ENCODE data around the gene KIF16B. TPM values are rescaled to one million over a fixed set of nuclear protein-coding genes. Genes with fewer than 3 reads are reported as not detected.

KIF16B gene
- total and polyA plus RNA-seq, 2 experiments from 2014 or later, result 6.5 to 11.1 TPM

GRCh38 chr20:16245879-16246278, 327.4 kb downstream of the KIF16B start:
- ATAC-seq, result no peak
- TF ChIP-seq ZNF331 (CRISPR knock-in tag; IDR thresholded peaks at IDR 0.05; ENCODE audit: low read depth), result no peak
- TF ChIP-seq POLR2AphosphoS5 (IDR thresholded peaks at IDR 0.05; ENCODE audit: low read depth), result no peak
- TF ChIP-seq JUNB (IDR thresholded peaks at IDR 0.05; ENCODE audit: unreplicated experiment), result no peak
- TF ChIP-seq ZNF462 (CRISPR knock-in tag; IDR thresholded peaks at IDR 0.05), result no peak
- no peak overlapping the region for H3K27ac ChIP-seq (ENCODE audit: low read depth)
- no peaks in the 10 kb centered on the region; the same call in 2 of the 3 replicates for H3K9me3 Mint-ChIP-seq
- H3K9me2 ChIP-seq (ENCODE audit: insufficient read depth), result 0 out of 2 replicates have a peak, but pooled peaks cover 3% of the 10 kb centered on the region
- DNase-seq (ENCODE audit: low spot score), result no peak
- no peak overlapping the region for H3K4me2 ChIP-seq
- H4K20me1 ChIP-seq (replicated peaks; ENCODE audit: insufficient read depth), result no peaks in the 10 kb centered on the region
- no peak overlapping the region for H3K4me3 ChIP-seq
- no peak overlapping the region for H3K4me3 Mint-ChIP-seq
- no peaks in the 10 kb centered on the region for H3K27me3 ChIP-seq (ENCODE audit: insufficient read depth)
- H3F3A ChIP-seq (replicated peaks; ENCODE audit: low read depth), result no peaks in the 10 kb centered on the region
- H3K4me1 ChIP-seq (ENCODE audit: insufficient read depth), result no peaks in the 10 kb centered on the region
- H2AFZ ChIP-seq, result peak overlapping the region; percentile 56; the same call in 1 of the 2 replicates
- no peaks in the 10 kb centered on the region for H3K36me3 Mint-ChIP-seq (ENCODE audit: low read depth)
- peaks cover 3% of the 10 kb centered on the region for H3K27me3 Mint-ChIP-seq (ENCODE audit: insufficient read depth, low read depth, poor library complexity)
- H3K79me2 ChIP-seq (replicated peaks; ENCODE audit: insufficient read depth), result no peaks in the 10 kb centered on the region
- H3K4me1 Mint-ChIP-seq, result no peaks in the 10 kb centered on the region
- H3K27ac Mint-ChIP-seq, result no peak overlapping the region
- no peaks in the 10 kb centered on the region; the same call in 1 of the 2 replicates for H3K36me3 ChIP-seq (ENCODE audit: insufficient read depth)

GRCh38 chr20:16244892-16245291, 328.4 kb downstream of the KIF16B start:
- no peaks in the 10 kb centered on the region for H4K20me1 ChIP-seq (replicated peaks; ENCODE audit: insufficient read depth)
- Mint-ChIP-seq H3K9me3 (0 out of 3 replicates have a peak, but pooled peaks cover 2% of the 10 kb centered on the region), H3K36me3 (ENCODE audit: low read depth) (0 out of 3 replicates have a peak, but pooled peaks cover 2% of the 10 kb centered on the region), H3K4me3 (no peak overlapping the region), H3K27me3 (ENCODE audit: insufficient read depth, low read depth, poor library complexity) (peaks cover 3% of the 10 kb centered on the region), H3K27ac (no peak overlapping the region), H3K4me1 (no peaks in the 10 kb centered on the region)
- no peaks in the 10 kb centered on the region for H3K79me2 ChIP-seq (replicated peaks; ENCODE audit: insufficient read depth)
- DNase-seq (ENCODE audit: low spot score) (no peak), ATAC-seq (no peak)
- no peak overlapping the region for H3K4me3 ChIP-seq
- H3K27ac ChIP-seq (ENCODE audit: low read depth), result no peak overlapping the region
- no peak overlapping the region for H3K4me2 ChIP-seq
- TF ChIP-seq EZH2 (IDR thresholded peaks at IDR 0.05; ENCODE audit: low read depth, unreplicated experiment) (no peak), EZH2phosphoT487 (IDR thresholded peaks at IDR 0.05; ENCODE audit: unreplicated experiment) (no peak), REST (IDR thresholded peaks at IDR 0.05; ENCODE audit: unreplicated experiment) (no peak), ZNF331 (CRISPR knock-in tag; IDR thresholded peaks at IDR 0.05; ENCODE audit: low read depth) (no peak), NANOG (IDR thresholded peaks at IDR 0.05; ENCODE audit: borderline replicate concordance) (no peak), CREB1 (CRISPR knock-in tag; IDR thresholded peaks at IDR 0.05; ENCODE audit: low read depth) (no peak), ETS1 (IDR thresholded peaks at IDR 0.05) (no peak), POLR2AphosphoS5 (IDR thresholded peaks at IDR 0.05; ENCODE audit: low read depth) (no peak)
- H3K27me3 ChIP-seq (ENCODE audit: insufficient read depth), result no peaks in the 10 kb centered on the region
- H2AFZ ChIP-seq, result no peak overlapping the region
- no peaks in the 10 kb centered on the region for H3K4me1 ChIP-seq (ENCODE audit: insufficient read depth)
- H3K36me3 ChIP-seq (ENCODE audit: insufficient read depth), result no peaks in the 10 kb centered on the region; the same call in 1 of the 2 replicates
- no peaks in the 10 kb centered on the region for H3F3A ChIP-seq (replicated peaks; ENCODE audit: low read depth)
- H3K9me2 ChIP-seq (ENCODE audit: insufficient read depth), result no peaks in the 10 kb centered on the region

Measured in GM23338 (cell line).